H9 (cell line): Measurements from ENCODE around the gene CEACAM4. TPM values are rescaled to one million over a fixed set of nuclear protein-coding genes. Genes with fewer than 3 reads are reported as not detected.

ENCODE experiments used
- DNase-seq: peaks from one replicate; pipeline ENCODE4 v3.0.0-alpha.2; 2017
- H2AFZ ChIP-seq: one replicate; pipeline ENCODE4 v1.6.1; 2013; ENCODE audit warnings: mild to moderate bottlenecking, low read length, control low read depth, moderate library complexity
- H2AK5ac ChIP-seq: 2 replicates; pipeline ENCODE4 v1.6.1; 2013; ENCODE audit warnings: low read length, control low read depth, mixed read lengths; ENCODE audit not compliant: insufficient read length
- H2BK120ac ChIP-seq: one replicate; pipeline ENCODE4 v1.6.1; 2013; ENCODE audit warnings: low read depth, mild to moderate bottlenecking, low read length, control low read depth, inconsistent platforms; ENCODE audit not compliant: poor library complexity, severe bottlenecking
- H2BK12ac ChIP-seq: 2 replicates; pipeline ENCODE4 v1.6.1; 2013; ENCODE audit warnings: low read length, control low read depth, mixed read lengths, low read depth; ENCODE audit not compliant: insufficient read length
- H2BK15ac ChIP-seq: 2 replicates; pipeline ENCODE4 v1.6.1; 2013; ENCODE audit warnings: low read depth, low read length, control low read depth
- H2BK20ac ChIP-seq: one replicate; pipeline ENCODE4 v1.6.1; 2013; ENCODE audit warnings: low read depth, mild to moderate bottlenecking, low read length, control low read depth, inconsistent platforms; ENCODE audit not compliant: poor library complexity, severe bottlenecking
- H2BK5ac ChIP-seq: 2 replicates; pipeline ENCODE4 v1.6.1; 2013; ENCODE audit warnings: low read length, control low read depth, mixed read lengths; ENCODE audit not compliant: insufficient read length
- H3K14ac ChIP-seq: 2 replicates; pipeline ENCODE4 v1.6.1; 2013; ENCODE audit warnings: low read length, control low read depth; ENCODE audit not compliant: insufficient read depth
- H3K18ac ChIP-seq: 2 replicates; pipeline ENCODE4 v1.6.1; 2013; ENCODE audit warnings: low read depth, mild to moderate bottlenecking, mixed read lengths, low read length, control low read depth; ENCODE audit not compliant: insufficient read length
- H3K23ac ChIP-seq: 2 replicates; pipeline ENCODE4 v1.6.1; 2013; ENCODE audit warnings: low read length, control low read depth, mixed read lengths, low read depth; ENCODE audit not compliant: insufficient read length
- H3K23me2 ChIP-seq: 2 replicates; pipeline ENCODE4 v1.6.1; 2013; ENCODE audit warnings: low read depth, mild to moderate bottlenecking, mixed read lengths, low read length, control low read depth; ENCODE audit not compliant: insufficient read length, poor library complexity, severe bottlenecking
- H3K27ac ChIP-seq: 2 replicates; pipeline ENCODE4 v1.5.1; 2013; ENCODE audit warnings: low read length, control low read depth, mixed read lengths, low read depth; ENCODE audit not compliant: insufficient read length
- H3K27me3 ChIP-seq: 2 replicates; pipeline ENCODE4 v1.6.1; 2013; ENCODE audit warnings: low read length, control low read depth, inconsistent platforms; ENCODE audit not compliant: insufficient read depth
- H3K4ac ChIP-seq: 2 replicates; pipeline ENCODE4 v1.6.1; 2013; ENCODE audit warnings: low read depth, mild to moderate bottlenecking, control low read depth, inconsistent platforms, low read length, moderate library complexity
- H3K4me1 ChIP-seq: 2 replicates; pipeline ENCODE4 v1.6.1; 2013; ENCODE audit warnings: low read length, control low read depth, inconsistent platforms; ENCODE audit not compliant: insufficient read depth
- H3K4me2 ChIP-seq: 2 replicates; pipeline ENCODE4 v1.6.1; 2013; ENCODE audit warnings: low read length, control low read depth, mixed read lengths; ENCODE audit not compliant: insufficient read length, insufficient read depth
- H3K56ac ChIP-seq: 2 replicates; pipeline ENCODE4 v1.6.1; 2013; ENCODE audit warnings: low read depth, mild to moderate bottlenecking, mixed read lengths, low read length, control low read depth; ENCODE audit not compliant: insufficient read length
- H3K79me1 ChIP-seq: 2 replicates; pipeline ENCODE4 v1.6.1; 2013; ENCODE audit warnings: low read depth, mild to moderate bottlenecking, moderate library complexity, low read length, control low read depth, inconsistent platforms; ENCODE audit not compliant: insufficient read depth, poor library complexity, severe bottlenecking
- H3K79me2 ChIP-seq: 2 replicates; pipeline ENCODE4 v1.6.1; 2013; ENCODE audit warnings: low read length, control low read depth, inconsistent platforms; ENCODE audit not compliant: insufficient read depth
- H3K9ac ChIP-seq: 2 replicates; pipeline ENCODE4 v1.6.1; 2013; ENCODE audit warnings: low read length, control low read depth, mixed read lengths; ENCODE audit not compliant: insufficient read length; ENCODE audit errors: extremely low read depth
- H3K9me3 ChIP-seq: one replicate; pipeline ENCODE4 v1.6.1; 2013; ENCODE audit warnings: low read depth, low read length, inconsistent platforms; ENCODE audit not compliant: control insufficient read depth
- H3T11ph ChIP-seq: one replicate; pipeline ENCODE4 v1.6.1; 2013; ENCODE audit warnings: mild to moderate bottlenecking, low read length, control low read depth, inconsistent platforms
- H4K20me1 ChIP-seq: one replicate; pipeline ENCODE4 v1.6.1; 2013; ENCODE audit not compliant: control insufficient read depth, insufficient read length, insufficient read depth
- H4K5ac ChIP-seq: 2 replicates; pipeline ENCODE4 v1.6.1; 2013; ENCODE audit warnings: low read depth, mild to moderate bottlenecking, mixed read lengths, low read length, control low read depth; ENCODE audit not compliant: insufficient read length
- H4K8ac ChIP-seq: replicated peaks from 2 replicates; pipeline ENCODE4 v1.6.1; 2013; ENCODE audit warnings: low read length, control low read depth, mixed read lengths, low read depth; ENCODE audit not compliant: insufficient read length
- H4K91ac ChIP-seq: 2 replicates; pipeline ENCODE4 v1.6.1; 2013; ENCODE audit warnings: low read depth, mild to moderate bottlenecking, moderate library complexity, mixed read lengths, low read length, control low read depth; ENCODE audit not compliant: insufficient read length
- H3K27ac Mint-ChIP-seq, 3 experiments: 2 replicates in 2 of 3; 3 replicates in 1 of 3; pipeline ENCODE4 v1.8.0; 2020 to 2021; ENCODE audit warnings: mixed read lengths in 3 of 3, mild to moderate bottlenecking in 1 of 3, moderate library complexity in 1 of 3
- H3K27me3 Mint-ChIP-seq: 2 replicates; pipeline ENCODE4 v1.8.0; 2021; ENCODE audit warnings: low read depth, mild to moderate bottlenecking, moderate library complexity, mixed read lengths
- H3K36me3 Mint-ChIP-seq, 3 experiments: 2 replicates in 2 of 3; 3 replicates in 1 of 3; pipeline ENCODE4 v1.8.0; 2020 to 2021; ENCODE audit warnings: low read depth in 3 of 3, mixed read lengths in 3 of 3; ENCODE audit not compliant: insufficient read depth in 1 of 3
- H3K4me1 Mint-ChIP-seq, 2 experiments: 2 replicates each; pipeline ENCODE4 v1.8.0; 2020; ENCODE audit warnings: mixed read lengths in 2 of 2
- H3K4me3 Mint-ChIP-seq, 2 experiments: 2 replicates in 1 of 2; 3 replicates in 1 of 2; pipeline ENCODE4 v1.8.0; 2020 to 2021; ENCODE audit warnings: mild to moderate bottlenecking in 2 of 2, mixed read lengths in 2 of 2, moderate library complexity in 1 of 2
- H3K9me3 Mint-ChIP-seq, 2 experiments: 2 replicates in 1 of 2; 3 replicates in 1 of 2; pipeline ENCODE4 v1.8.0; 2020; ENCODE audit warnings: mild to moderate bottlenecking in 2 of 2, mixed read lengths in 2 of 2, moderate library complexity in 1 of 2
- WGBS: extraction: QIAGEN DNeasy Blood & Tissue Kit; methylation state at CpG from one replicate; pipeline ENCODE4 v1.1.7; 2013; ENCODE audit warnings: missing lambda C conversion rate, low lambda C conversion rate, mixed read lengths; ENCODE audit not compliant: insufficient read length; ENCODE audit errors: extremely low coverage; 5-methylcytosine and 5-hydroxymethylcytosine counted together
- total RNA-seq: library from RNA; stranded (reverse); gene quantifications from 2 replicates; pipeline ENCODE4 v1.2.1, GENCODE V29; 2021
- TF ChIP-seq, protein P1 (sequence below): fragments of 200-600 bp; sonication (generic); conservative IDR thresholded peaks from 3 replicates; pipeline ENCODE4 v1.8.0; 2021; ENCODE audit warnings: antibody characterized with exemption, mild to moderate bottlenecking

The CEACAM4 gene
- total RNA-seq, 1 experiment from 2014 or later: not detected

DNA sequence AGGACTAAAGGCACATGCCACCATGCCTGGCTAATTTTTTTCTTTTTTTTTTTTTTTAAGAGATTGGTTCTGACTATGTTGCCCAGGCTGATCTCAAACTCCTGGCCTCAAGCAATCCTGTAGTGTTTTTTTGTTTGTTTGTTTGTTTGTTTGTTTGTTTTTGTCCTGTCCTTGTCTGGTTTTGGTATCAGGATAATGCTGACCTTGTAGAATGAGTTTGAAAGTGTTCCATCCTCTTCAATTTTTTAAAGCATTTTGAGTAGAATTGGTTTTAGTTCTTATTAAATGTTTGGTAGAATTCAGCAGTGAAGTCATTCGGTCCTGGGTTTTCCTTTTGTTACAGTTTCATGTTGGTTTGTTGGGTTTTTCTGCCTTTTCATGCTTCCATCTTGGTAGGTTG lies 19.2 kb downstream of the CEACAM4 start:
- H3K27ac Mint-ChIP-seq: no peak overlapping the region

More for the DNA sequence above, 19.2 kb downstream of the CEACAM4 start:
- no peak overlapping the region for H3T11ph ChIP-seq
- no peak overlapping the region for H3K27ac ChIP-seq
- H3K27me3 ChIP-seq: no peaks in the 10 kb centered on the region
- H3K79me1 ChIP-seq: no peaks in the 10 kb centered on the region
- H3K56ac ChIP-seq: no peak overlapping the region
- peaks cover 32% of the 10 kb centered on the region for H3K9me3 ChIP-seq
- H2BK120ac ChIP-seq: no peak overlapping the region
- no peak for DNase-seq
- no peak overlapping the region for H3K23ac ChIP-seq
- H3K4me1 ChIP-seq: no peaks in the 10 kb centered on the region
- no peak overlapping the region for H3K14ac ChIP-seq
- H4K91ac ChIP-seq: no peak overlapping the region
- no peak overlapping the region for H3K18ac ChIP-seq
- H3K4ac ChIP-seq: no peak overlapping the region
- H3K9ac ChIP-seq: no peak overlapping the region
- H3K4me1 Mint-ChIP-seq: no peaks in the 10 kb centered on the region
- H4K20me1 ChIP-seq: no peaks in the 10 kb centered on the region
- H3K79me2 ChIP-seq: no peaks in the 10 kb centered on the region
- H2BK12ac ChIP-seq: no peak overlapping the region
- no peaks in the 10 kb centered on the region for H3K23me2 ChIP-seq
- peaks cover 0 to 22% (median 10%) of the 10 kb centered on the region in 3 experiments; a peak in 4 of 7 replicates for H3K36me3 Mint-ChIP-seq
- H4K5ac ChIP-seq: no peak overlapping the region
- H2BK5ac ChIP-seq: no peak overlapping the region
- H3K27me3 Mint-ChIP-seq: no peaks in the 10 kb centered on the region
- H2AFZ ChIP-seq: no peak overlapping the region
- H4K8ac ChIP-seq: no peak overlapping the region
- no peak overlapping the region for H3K4me3 Mint-ChIP-seq
- TF ChIP-seq, protein P1, sequence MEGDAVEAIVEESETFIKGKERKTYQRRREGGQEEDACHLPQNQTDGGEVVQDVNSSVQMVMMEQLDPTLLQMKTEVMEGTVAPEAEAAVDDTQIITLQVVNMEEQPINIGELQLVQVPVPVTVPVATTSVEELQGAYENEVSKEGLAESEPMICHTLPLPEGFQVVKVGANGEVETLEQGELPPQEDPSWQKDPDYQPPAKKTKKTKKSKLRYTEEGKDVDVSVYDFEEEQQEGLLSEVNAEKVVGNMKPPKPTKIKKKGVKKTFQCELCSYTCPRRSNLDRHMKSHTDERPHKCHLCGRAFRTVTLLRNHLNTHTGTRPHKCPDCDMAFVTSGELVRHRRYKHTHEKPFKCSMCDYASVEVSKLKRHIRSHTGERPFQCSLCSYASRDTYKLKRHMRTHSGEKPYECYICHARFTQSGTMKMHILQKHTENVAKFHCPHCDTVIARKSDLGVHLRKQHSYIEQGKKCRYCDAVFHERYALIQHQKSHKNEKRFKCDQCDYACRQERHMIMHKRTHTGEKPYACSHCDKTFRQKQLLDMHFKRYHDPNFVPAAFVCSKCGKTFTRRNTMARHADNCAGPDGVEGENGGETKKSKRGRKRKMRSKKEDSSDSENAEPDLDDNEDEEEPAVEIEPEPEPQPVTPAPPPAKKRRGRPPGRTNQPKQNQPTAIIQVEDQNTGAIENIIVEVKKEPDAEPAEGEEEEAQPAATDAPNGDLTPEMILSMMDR: no peak
- no peak overlapping the region for H2BK20ac ChIP-seq
- peaks cover 86 to 91% of the 10 kb centered on the region in 2 experiments for H3K9me3 Mint-ChIP-seq
- H3K4me2 ChIP-seq: no peak overlapping the region
- H2BK15ac ChIP-seq: no peak overlapping the region
- no peak overlapping the region for H2AK5ac ChIP-seq
- no CpG with 5 or more reads among the region's 1 CpG for WGBS
